Esophagus muscularis mucosa (tissue), 4 donors: Measurements from ENCODE around the gene EVL. TPM values are rescaled to one million over a fixed set of nuclear protein-coding genes. Genes with fewer than 3 reads are reported as not detected.

Source experiments
- DNase-seq: peaks from one replicate; pipeline ENCODE4 v3.0.0-alpha.2; 2017; ENCODE audit errors: extremely low spot score
- H3K27ac ChIP-seq, 4 donors: fragments of 200-600 bp; sonication (generic); replicated peaks in 1 of 4; 1 replicate in 3 of 4; 2 replicates in 1 of 4; pipeline ENCODE4 v1.5.1; 2016 to 2019; ENCODE audit warnings: mild to moderate bottlenecking in 1 of 4
- H3K27me3 ChIP-seq, 4 donors: fragments of 200-600 bp; sonication (generic); one replicate each; pipeline versions ENCODE4 v1.5.1 to v1.6.0; 2016 to 2019
- H3K36me3 ChIP-seq, 4 donors: fragments of 200-600 bp; sonication (generic); one replicate each; pipeline ENCODE4 v1.5.1; 2016 to 2019
- H3K4me1 ChIP-seq, 4 donors: fragments of 200-600 bp; sonication (generic); one replicate each; pipeline ENCODE4 v1.5.1; 2016 to 2019
- H3K4me3 ChIP-seq, 4 donors: fragments of 200-600 bp; sonication (generic); 1 replicate in 2 of 4; 2 replicates in 2 of 4; pipeline ENCODE4 v1.5.1; 2016 to 2019; ENCODE audit warnings: mild to moderate bottlenecking in 4 of 4, moderate library complexity in 1 of 4
- H3K9me3 ChIP-seq, 4 donors: fragments of 200-600 bp; sonication (generic); 1 replicate in 3 of 4; 2 replicates in 1 of 4; pipeline ENCODE4 v1.5.1; 2016 to 2019
- EP300 ChIP-seq: sonication (generic); formaldehyde crosslinking; IDR thresholded peaks from one replicate; pipeline ENCODE4 v1.6.1; 2017; ENCODE audit warnings: antibody characterized with exemption
- POLR2A ChIP-seq: fragments of 450-650 bp; IDR thresholded peaks from one replicate; pipeline ENCODE4 v1.6.1; 2017; ENCODE audit warnings: antibody characterized with exemption, moderate library complexity, mild to moderate bottlenecking, low read depth
- POLR2AphosphoS5 ChIP-seq, 2 donors: sonication (generic); formaldehyde crosslinking; IDR thresholded peaks; one replicate each; pipeline ENCODE4 v1.6.1; 2017; ENCODE audit warnings: antibody characterized with exemption in 2 of 2
- WGBS: methylation state at CpG from one replicate; pipeline ENCODE4 v1.1.5; 2018; 5-methylcytosine and 5-hydroxymethylcytosine counted together
- intact Hi-C: fragments of 100-400 bp; cut with DNase I; formaldehyde crosslinking; loops from one replicate; pipeline ENCODE4 v1.15.1; 2023
- total RNA-seq, 4 donors: library from RNA; depleted of rRNA; stranded (reverse); fragments of >200 nt; gene quantifications; one replicate each; pipeline versions ENCODE4 v1.1.0 to v1.2.1, GENCODE V29; 2016
- TF ChIP-seq, protein P1 (sequence below), 3 experiments: fragments of 200-600 bp in 2 of 3; fragments of 450-650 bp in 1 of 3; sonication (generic) in 2 of 3; IDR thresholded peaks; one replicate each; pipeline ENCODE4 v1.5.1; 2017 to 2019; ENCODE audit warnings: antibody characterized with exemption in 3 of 3, mild to moderate bottlenecking in 2 of 3, moderate library complexity in 1 of 3

The EVL gene
- total RNA-seq, 4 donors from 2014 or later, result 27.0 to 43.9 (median 37.3) TPM

- H3K4me1 ChIP-seq, result peaks cover 31 to 41% (median 38%) of the 10 kb centered on the region in 4 donors
- no peaks in the 10 kb centered on the region for H3K27me3 ChIP-seq
- no peaks in the 10 kb centered on the region for H3K9me3 ChIP-seq
- no peak overlapping the region for H3K4me3 ChIP-seq
- WGBS, result 93% methylated on average over 9 of the region's 18 CpGs
- TF ChIP-seq, protein P1, sequence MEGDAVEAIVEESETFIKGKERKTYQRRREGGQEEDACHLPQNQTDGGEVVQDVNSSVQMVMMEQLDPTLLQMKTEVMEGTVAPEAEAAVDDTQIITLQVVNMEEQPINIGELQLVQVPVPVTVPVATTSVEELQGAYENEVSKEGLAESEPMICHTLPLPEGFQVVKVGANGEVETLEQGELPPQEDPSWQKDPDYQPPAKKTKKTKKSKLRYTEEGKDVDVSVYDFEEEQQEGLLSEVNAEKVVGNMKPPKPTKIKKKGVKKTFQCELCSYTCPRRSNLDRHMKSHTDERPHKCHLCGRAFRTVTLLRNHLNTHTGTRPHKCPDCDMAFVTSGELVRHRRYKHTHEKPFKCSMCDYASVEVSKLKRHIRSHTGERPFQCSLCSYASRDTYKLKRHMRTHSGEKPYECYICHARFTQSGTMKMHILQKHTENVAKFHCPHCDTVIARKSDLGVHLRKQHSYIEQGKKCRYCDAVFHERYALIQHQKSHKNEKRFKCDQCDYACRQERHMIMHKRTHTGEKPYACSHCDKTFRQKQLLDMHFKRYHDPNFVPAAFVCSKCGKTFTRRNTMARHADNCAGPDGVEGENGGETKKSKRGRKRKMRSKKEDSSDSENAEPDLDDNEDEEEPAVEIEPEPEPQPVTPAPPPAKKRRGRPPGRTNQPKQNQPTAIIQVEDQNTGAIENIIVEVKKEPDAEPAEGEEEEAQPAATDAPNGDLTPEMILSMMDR (IDR thresholded peaks at IDR 0.05), result no peak
- TF ChIP-seq POLR2A, result no peak
- no peak for TF ChIP-seq EP300
- TF ChIP-seq POLR2AphosphoS5 (IDR thresholded peaks at IDR 0.05), result no peak
- H3K27ac ChIP-seq, result no peak overlapping the region
- H3K36me3 ChIP-seq, result peaks cover 0 to 24% (median 11%) of the 10 kb centered on the region in 4 donors
- no peak for DNase-seq
- intact Hi-C loops, result no loop called here
Observed at GRCh38 chr14:100143523-100143922, 78.3 kb downstream of the EVL start.

DNA sequence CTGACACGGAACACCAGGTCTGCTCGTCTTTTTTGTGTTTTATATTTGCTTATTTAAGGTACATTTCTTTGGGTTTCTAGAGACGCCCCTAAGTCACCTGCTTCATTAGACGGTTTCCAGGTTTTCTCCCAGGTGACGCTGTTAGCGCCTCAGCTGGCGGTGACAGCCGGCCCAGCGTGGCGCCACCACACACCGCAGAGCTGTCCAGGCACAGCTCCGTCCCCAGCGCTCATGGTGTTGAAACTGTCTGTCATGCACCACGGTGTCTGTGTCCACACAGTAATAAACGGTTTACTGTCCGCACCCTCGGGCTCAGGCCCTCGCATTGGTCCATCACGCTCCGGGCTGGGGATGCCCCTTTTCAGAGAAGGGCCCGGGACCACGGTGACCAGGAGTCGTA lies 78.7 kb downstream of the EVL start:
- no peak for DNase-seq
- Histone ChIP-seq H3K27ac (no peak overlapping the region), H3K36me3 (peaks cover 0 to 20% (median 8%) of the 10 kb centered on the region in 4 donors), H3K4me3 (no peak overlapping the region), H3K9me3 (no peaks in the 10 kb centered on the region), H3K4me1 (peaks cover 31 to 41% (median 38%) of the 10 kb centered on the region in 4 donors), H3K27me3 (no peaks in the 10 kb centered on the region)
- TF ChIP-seq POLR2A, result no peak
- TF ChIP-seq, protein P1 (IDR thresholded peaks at IDR 0.05), result no peak
- TF ChIP-seq EP300, result no peak
- no peak for TF ChIP-seq POLR2AphosphoS5 (IDR thresholded peaks at IDR 0.05)
- WGBS, result 95% methylated on average over 21 of the region's 23 CpGs
- intact Hi-C loops, result no loop called here

DNA sequence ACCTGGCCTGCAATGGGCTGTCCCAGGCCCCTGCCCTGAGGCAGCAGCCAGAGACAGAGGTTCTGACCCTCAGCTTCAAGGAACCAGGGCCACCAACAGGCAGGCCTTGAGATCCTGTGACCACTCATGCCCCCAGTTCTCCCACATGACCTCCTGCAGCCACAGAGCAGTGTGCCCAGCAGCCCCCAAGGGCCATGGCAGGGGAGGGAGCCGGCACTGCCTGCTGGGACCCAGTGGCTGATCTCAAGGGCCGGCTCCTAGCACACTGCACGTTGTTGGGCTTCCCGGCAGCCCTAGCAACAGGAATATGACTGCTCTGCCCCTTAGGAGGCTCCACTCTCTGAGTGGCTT lies 79.4 kb downstream of the EVL start:
- Histone ChIP-seq H3K27me3 (no peaks in the 10 kb centered on the region), H3K9me3 (no peaks in the 10 kb centered on the region), H3K4me3 (no peak overlapping the region), H3K4me1 (peaks cover 31 to 41% (median 38%) of the 10 kb centered on the region in 4 donors), H3K27ac (no peak overlapping the region), H3K36me3 (peaks cover 0 to 18% (median 5%) of the 10 kb centered on the region in 4 donors)
- intact Hi-C loops, result no loop called here
- TF ChIP-seq, protein P1 (IDR thresholded peaks at IDR 0.05), result no peak
- TF ChIP-seq EP300 (no peak), POLR2A (no peak), POLR2AphosphoS5 (IDR thresholded peaks at IDR 0.05) (no peak)
- no peak for DNase-seq
- WGBS, result 20% methylated on average over 2 of the region's 4 CpGs

- 64% methylated on average over 11 of the region's 18 CpGs for whole genome bisulfite sequencing
Observed at GRCh38 chr14:100144996-100145646, 79.9 kb downstream of the EVL start.

More at GRCh38 chr14:100144996-100145646, 79.9 kb downstream of the EVL start:
- TF ChIP-seq EP300 (no peak), POLR2AphosphoS5 (IDR thresholded peaks at IDR 0.05) (no peak), POLR2A (no peak)
- TF ChIP-seq, protein P1 (IDR thresholded peaks at IDR 0.05), result no peak
- intact Hi-C loops, result no loop called here
- Histone ChIP-seq H3K36me3 (peaks cover 0 to 18% (median 5%) of the 10 kb centered on the region in 4 donors), H3K27ac (no peak overlapping the region), H3K27me3 (peaks cover 0 to under 1% (median 0%) of the 10 kb centered on the region in 4 donors), H3K4me3 (no peak overlapping the region), H3K9me3 (no peaks in the 10 kb centered on the region), H3K4me1 (peaks cover 31 to 41% (median 38%) of the 10 kb centered on the region in 4 donors)
- DNase-seq, result no peak
